ENCODE measurements around the gene OR10A4.
A peak's percentile ranks its signal among the peaks of the same experiment; 100 is the strongest.

Gene OR10A4

GRCh38 chr11:6864438-6864837 lies 12.0 kb upstream of the OR10A4 start (continued):
- TF ChIP-seq ZSCAN5A (tag by site-specific recombination; IDR thresholded peaks at IDR 0.05) (no peak), SALL2 (tag by site-specific recombination; IDR thresholded peaks at IDR 0.05; ENCODE audit: borderline replicate concordance) (no peak), ZNF701 (tag by site-specific recombination; IDR thresholded peaks at IDR 0.05) (no peak), ZNF394 (tag by site-specific recombination; IDR thresholded peaks at IDR 0.05; ENCODE audit: borderline replicate concordance) (no peak), ZXDB (tag by site-specific recombination; IDR thresholded peaks at IDR 0.05) (no peak)

GRCh38 chr11:6871278-6871677 lies 5.1 kb upstream of the OR10A4 start:
- no peaks in the 10 kb centered on the region for H3K9me3 ChIP-seq (ENCODE audit: control insufficient read depth, insufficient read depth, low read depth, low read length)
- ChIA-PET CTCF (interaction anchor here (0.9 kb wide), 1 partner anchor 58 kb away, joined by 3 read pairs; no protein-coding TSS in a partner anchor), POLR2A (no interaction called here)
- H3K36me3 ChIP-seq (ENCODE audit: control insufficient read depth in 2 of 2, insufficient read depth in 1 of 2, low read length in 2 of 2) = no peaks in the 10 kb centered on the region
- no peak for TF ChIP-seq ZNF664 (tag by site-specific recombination; IDR thresholded peaks at IDR 0.05)
- TF ChIP-seq ZNF398 (tag by site-specific recombination; IDR thresholded peaks at IDR 0.05) = no peak
- no peak for TF ChIP-seq ZNF24 (tag by site-specific recombination; IDR thresholded peaks at IDR 0.05)
- TF ChIP-seq SCRT1 (tag by site-specific recombination; IDR thresholded peaks at IDR 0.05; ENCODE audit: borderline replicate concordance) = no peak
- no peak for TF ChIP-seq ZNF274 (IDR thresholded peaks at IDR 0.05; ENCODE audit: low read length)
- no peak for TF ChIP-seq ZNF274 (tag by site-specific recombination; IDR thresholded peaks at IDR 0.05; ENCODE audit: borderline replicate concordance)
- TF ChIP-seq ZNF37A (tag by site-specific recombination; IDR thresholded peaks at IDR 0.05) = no peak
- no peak for TF ChIP-seq KLF8 (tag by site-specific recombination; IDR thresholded peaks at IDR 0.05)
- TF ChIP-seq ZSCAN30 (tag by site-specific recombination; IDR thresholded peaks at IDR 0.05) = no peak
- no peak for TF ChIP-seq SP3 (tag by site-specific recombination; IDR thresholded peaks at IDR 0.05)
- no peak overlapping the region for H3K4me3 ChIP-seq (ENCODE audit: low read depth, low read length)
- H3K4me1 ChIP-seq (ENCODE audit: control insufficient read depth, insufficient read depth, low read length) = no peaks in the 10 kb centered on the region
- no peak overlapping the region for H3K27ac ChIP-seq (ENCODE audit: extremely low read depth, low read depth, low read length)

- H3K36me3 ChIP-seq (ENCODE audit: control insufficient read depth in 2 of 2, insufficient read depth in 1 of 2, low read length in 2 of 2) = no peaks in the 10 kb centered on the region
- TF ChIP-seq ZBTB48 (tag by site-specific recombination; IDR thresholded peaks at IDR 0.05) (no peak), REST (tag by site-specific recombination; IDR thresholded peaks at IDR 0.05) (peak; percentile 56)
- no peak overlapping the region for H3K4me3 ChIP-seq (ENCODE audit: low read depth, low read length)
- ChIA-PET CTCF (interaction anchor here (0.7 to 1.5 kb wide), 2 partner anchors 43 to 63 kb away, joined by 4 read pairs; no protein-coding TSS in a partner anchor), POLR2A (no interaction called here)
- no peaks in the 10 kb centered on the region for H3K9me3 ChIP-seq (ENCODE audit: control insufficient read depth, insufficient read depth, low read depth, low read length)
- H3K4me1 ChIP-seq (ENCODE audit: control insufficient read depth, insufficient read depth, low read length) = no peaks in the 10 kb centered on the region
- no peak overlapping the region for H3K27ac ChIP-seq (ENCODE audit: extremely low read depth, low read depth, low read length)
Measured at GRCh38 chr11:6875761-6876160, 664 bp upstream of the OR10A4 start.
